RWPE2 (cell line): ENCODE measurements around the gene DRAXIN.

ENCODE experiments used
- ATAC-seq: fragments of 200-7000 bp; cut with Tn5 transposase; 3 replicates; pipeline ENCODE4 v1.9.1; 2021; ENCODE audit warnings: low read depth
- DNase-seq: peaks from one replicate; pipeline ENCODE4 v3.0.0-alpha.2; 2020; ENCODE audit warnings: low spot score
- H3K27ac ChIP-seq: fragments of 450-650 bp; 2 replicates; pipeline ENCODE4 v1.5.1; 2017; ENCODE audit warnings: mild to moderate bottlenecking; ENCODE audit not compliant: poor library complexity, severe bottlenecking
- H3K27me3 ChIP-seq: fragments of 250-450 bp; sonication (Bioruptor Pico); 2 replicates; pipeline ENCODE4 v1.5.1; 2021; ENCODE audit warnings: mild to moderate bottlenecking, moderate library complexity; ENCODE audit not compliant: insufficient read depth, poor library complexity, severe bottlenecking
- H3K36me3 ChIP-seq: fragments of 250-450 bp; sonication (Bioruptor Pico); 2 replicates; pipeline ENCODE4 v1.5.1; 2020; ENCODE audit warnings: low read depth, mild to moderate bottlenecking, moderate library complexity
- H3K4me1 ChIP-seq: fragments of 250-450 bp; sonication (Bioruptor Pico); 2 replicates; pipeline ENCODE4 v1.5.1; 2021; ENCODE audit warnings: mild to moderate bottlenecking, moderate library complexity; ENCODE audit not compliant: insufficient read depth, poor library complexity, severe bottlenecking
- H3K4me3 ChIP-seq: fragments of 250-450 bp; sonication (Bioruptor Pico); 2 replicates; pipeline ENCODE4 v1.5.1; 2021; ENCODE audit warnings: mild to moderate bottlenecking, moderate library complexity; ENCODE audit not compliant: severe bottlenecking
- H3K9me3 ChIP-seq: fragments of 250-450 bp; sonication (Bioruptor Pico); 2 replicates; pipeline ENCODE4 v1.5.1; 2021; ENCODE audit warnings: mild to moderate bottlenecking, moderate library complexity; ENCODE audit not compliant: severe bottlenecking
- CTCF ChIP-seq: fragments of 450-650 bp; IDR thresholded peaks from one replicate; pipeline ENCODE4 v1.5.1; 2017; ENCODE audit warnings: mild to moderate bottlenecking, moderate library complexity; ENCODE audit not compliant: poor library complexity, severe bottlenecking

DRAXIN gene

GRCh38 chr1:11704194-11704529, 12.7 kb downstream of the DRAXIN start:
- no peaks in the 10 kb centered on the region for H3K9me3 ChIP-seq
- H3K27me3 ChIP-seq: no peaks in the 10 kb centered on the region
- H3K36me3 ChIP-seq: no peaks in the 10 kb centered on the region
- no peak overlapping the region for H3K4me3 ChIP-seq
- no peak overlapping the region for H3K27ac ChIP-seq
- TF ChIP-seq CTCF: no peak
- no peak for ATAC-seq
- no peak for DNase-seq
- H3K4me1 ChIP-seq: no peaks in the 10 kb centered on the region

- no peak for DNase-seq
- H3K36me3 ChIP-seq: no peaks in the 10 kb centered on the region
- no peak overlapping the region for H3K27ac ChIP-seq
- no peaks in the 10 kb centered on the region for H3K9me3 ChIP-seq
- no peak overlapping the region for H3K4me3 ChIP-seq
- no peak for ATAC-seq
- H3K4me1 ChIP-seq: no peaks in the 10 kb centered on the region
- H3K27me3 ChIP-seq: no peaks in the 10 kb centered on the region
- no peak for TF ChIP-seq CTCF
These were observed 13.4 kb downstream of the DRAXIN start for GRCh38 chr1:11704691-11705475.

- no peaks in the 10 kb centered on the region for H3K9me3 ChIP-seq
- H3K36me3 ChIP-seq: no peaks in the 10 kb centered on the region
- no peak overlapping the region for H3K27ac ChIP-seq
- DNase-seq (no peak), ATAC-seq (no peak)
- H3K4me1 ChIP-seq: no peaks in the 10 kb centered on the region
- no peaks in the 10 kb centered on the region for H3K27me3 ChIP-seq
- no peak for TF ChIP-seq CTCF
- H3K4me3 ChIP-seq: no peak overlapping the region
These were observed 14.1 kb downstream of the DRAXIN start for GRCh38 chr1:11705596-11705995.

GRCh38 chr1:11706292-11706691, 14.8 kb downstream of the DRAXIN start:
- H3K4me3 ChIP-seq: no peak overlapping the region
- no peaks in the 10 kb centered on the region for H3K4me1 ChIP-seq
- H3K27ac ChIP-seq: no peak overlapping the region
- no peaks in the 10 kb centered on the region for H3K27me3 ChIP-seq
- ATAC-seq (no peak), DNase-seq (no peak)
- no peaks in the 10 kb centered on the region for H3K9me3 ChIP-seq
- TF ChIP-seq CTCF: no peak
- H3K36me3 ChIP-seq: no peaks in the 10 kb centered on the region

GRCh38 chr1:11707621-11708276, 16.2 kb downstream of the DRAXIN start:
- Histone ChIP-seq H3K36me3 (no peaks in the 10 kb centered on the region), H3K4me3 (no peak overlapping the region), H3K27me3 (no peaks in the 10 kb centered on the region), H3K4me1 (no peaks in the 10 kb centered on the region), H3K27ac (no peak overlapping the region), H3K9me3 (no peaks in the 10 kb centered on the region)
- no peak for TF ChIP-seq CTCF
- ATAC-seq: no peak
- DNase-seq: no peak
